Measurements from ENCODE around the gene TMEM179. TPM values are rescaled to one million over a fixed set of nuclear protein-coding genes. Genes with fewer than 3 reads are reported as not detected.

The TMEM179 gene
- total RNA-seq, 4 donors from 2014 or later: not detected

DNA sequence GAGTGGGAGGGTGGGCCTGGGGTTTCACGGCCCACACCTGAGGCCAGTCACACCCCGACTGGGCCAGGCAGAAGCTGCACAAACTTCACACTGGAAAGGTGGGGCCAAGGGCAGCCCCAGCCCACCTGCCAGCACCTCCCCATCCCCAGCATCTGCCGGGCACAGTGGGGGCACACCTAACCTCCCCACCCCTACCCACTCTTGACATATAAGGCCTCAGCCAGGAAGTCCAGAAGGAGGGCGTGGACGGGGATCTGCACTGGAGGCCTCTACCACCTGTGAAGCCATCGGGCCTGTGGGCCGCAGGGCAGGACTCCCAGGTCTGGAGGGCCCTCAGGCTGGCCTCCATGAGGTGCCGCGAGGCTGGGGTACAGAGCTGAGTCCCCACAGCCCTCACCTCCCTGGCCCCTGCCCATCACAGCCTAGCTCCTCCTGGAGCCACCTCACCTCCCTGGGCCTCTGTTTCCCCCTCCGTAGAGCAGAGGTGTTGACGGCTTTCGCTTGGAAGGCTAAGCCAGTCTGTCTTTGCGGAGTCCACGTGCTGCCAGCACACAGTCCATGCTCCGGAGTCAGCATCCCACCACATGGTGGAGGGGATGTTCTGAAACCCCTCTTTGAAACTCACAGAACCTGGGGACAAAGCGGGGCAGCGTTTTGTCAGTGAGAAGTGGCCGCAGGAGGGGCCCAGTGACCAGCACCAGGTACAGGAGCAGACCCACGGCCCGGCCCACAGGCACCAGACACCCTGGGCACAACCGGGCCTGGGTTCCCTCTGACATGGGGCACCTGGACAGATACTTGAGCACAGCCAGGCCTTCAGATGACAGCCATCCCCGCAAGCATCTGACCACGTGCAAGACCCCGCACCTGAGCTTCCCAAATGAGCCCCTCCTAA is 46.7 kb upstream of the TMEM179 start:
- 86 to 88% methylated on average over 23 to 24 of the region's 24 CpGs for WGBS, 2 donors
- TF ChIP-seq POLR2A (IDR thresholded peaks at IDR 0.05) (no peak), CTCF (IDR thresholded peaks at IDR 0.05) (no peak)
- DNase-seq (ENCODE audit: low spot score in 2 of 2): peak in 1 of 2 donors; percentile 83
- no peak overlapping the region for H3K4me3 ChIP-seq (ENCODE audit: low read depth, poor library complexity, severe bottlenecking)
- intact Hi-C loops (cut with DNase I; ENCODE audit: low total_unique reads): loop anchor here (2.0 kb wide), 1 partner anchor 58 kb away; no protein-coding TSS in a partner anchor

GRCh38 chr14:104650057-104650980 is 45.7 kb upstream of the TMEM179 start:
- intact Hi-C loops (cut with DNase I; ENCODE audit: low total_unique reads): loop anchor here (2.0 kb wide), 1 partner anchor 58 kb away; no protein-coding TSS in a partner anchor
- peak; percentile 37 to 92 for DNase-seq (ENCODE audit: low spot score in 2 of 2)
- no peak overlapping the region for H3K4me3 ChIP-seq (ENCODE audit: low read depth, poor library complexity, severe bottlenecking)
- peak in 1 of 3 donors; percentile 33 for TF ChIP-seq CTCF (IDR thresholded peaks at IDR 0.05)
- no peak for TF ChIP-seq POLR2A (IDR thresholded peaks at IDR 0.05)
- 5 to 8% methylated on average over 53 to 55 of the region's 56 CpGs for WGBS, 2 donors

DNA sequence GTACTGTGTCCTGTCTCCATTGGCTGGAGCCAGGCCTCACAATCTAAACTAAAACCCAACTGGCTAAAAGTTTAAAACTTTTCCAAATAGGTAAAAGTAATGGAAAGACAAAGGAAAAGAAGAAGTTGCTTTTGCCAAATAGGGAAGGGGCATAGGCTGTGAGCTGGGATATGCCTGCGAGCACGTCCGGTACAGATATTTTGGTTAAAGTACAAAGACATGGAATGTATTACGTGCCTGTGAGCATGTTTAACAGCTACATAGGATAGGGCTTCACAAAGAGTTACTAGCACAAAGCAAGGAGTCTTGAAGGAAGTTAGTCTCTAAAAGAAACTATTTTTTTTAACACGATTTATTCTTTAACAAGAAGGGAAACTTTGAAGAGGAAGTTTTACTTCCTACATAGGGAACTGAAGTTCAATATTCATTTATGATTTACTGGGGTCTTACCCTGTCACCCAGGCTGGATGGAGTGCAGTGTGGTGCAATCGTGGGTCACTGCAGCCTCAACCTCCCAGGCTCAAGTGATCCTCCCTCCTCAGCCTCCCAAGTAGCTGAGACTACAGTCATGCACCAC is 43.0 kb upstream of the TMEM179 start:
- no peak overlapping the region for H3K4me3 ChIP-seq (ENCODE audit: low read depth, poor library complexity, severe bottlenecking)
- intact Hi-C loops (cut with DNase I; ENCODE audit: low total_unique reads): loop anchor here (10.0 kb wide), 1 partner anchor 563 kb away; the partner anchor contains the start of gene ASPG
- TF ChIP-seq CTCF (IDR thresholded peaks at IDR 0.05) (no peak), POLR2A (IDR thresholded peaks at IDR 0.05) (no peak)
- WGBS, 2 donors: 69 to 76% methylated on average over 6 of the region's 6 CpGs
- no peak for DNase-seq (ENCODE audit: low spot score in 2 of 2)

DNA sequence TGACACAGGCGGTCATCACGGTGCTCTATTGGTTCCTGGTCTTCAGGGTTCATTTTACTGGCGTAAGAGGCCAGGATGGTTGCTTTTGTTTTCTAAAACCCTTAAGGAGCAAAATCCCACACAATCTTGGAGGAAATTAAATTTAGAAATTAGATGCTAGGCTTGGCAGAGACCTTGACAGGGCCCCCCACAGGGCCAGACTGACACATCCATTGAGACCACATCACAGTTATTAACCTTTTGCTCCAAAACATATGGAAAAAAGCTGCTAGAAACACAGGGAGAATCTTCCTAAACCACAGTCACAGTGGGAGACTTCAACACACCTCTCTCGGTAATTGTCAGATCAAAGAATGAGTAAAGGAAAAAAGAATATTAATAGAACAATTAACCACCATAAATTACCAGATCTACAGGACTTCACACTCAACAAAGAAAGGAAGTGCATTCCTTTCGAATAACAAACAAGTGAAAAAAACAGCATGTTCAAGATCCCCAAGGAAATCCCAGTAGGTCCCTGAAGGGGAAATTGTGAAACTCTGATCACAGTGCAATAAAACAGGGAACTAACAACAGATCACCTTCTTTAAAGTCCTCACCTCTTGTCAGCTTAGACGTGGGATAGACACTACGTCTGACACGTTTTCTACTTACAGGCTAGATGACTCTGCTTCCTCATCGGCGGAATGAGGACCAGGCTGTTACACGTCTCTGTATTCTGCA is 40.2 kb upstream of the TMEM179 start:
- H3K4me3 ChIP-seq (ENCODE audit: low read depth, poor library complexity, severe bottlenecking): no peak overlapping the region
- TF ChIP-seq CTCF (IDR thresholded peaks at IDR 0.05) (no peak), POLR2A (IDR thresholded peaks at IDR 0.05) (no peak)
- DNase-seq (ENCODE audit: low spot score in 2 of 2): no peak
- 65 to 66% methylated on average over 11 of the region's 11 CpGs for WGBS, 2 donors
- intact Hi-C loops (cut with DNase I; ENCODE audit: low total_unique reads): loop anchor here (10.0 kb wide), 1 partner anchor 560 kb away; the partner anchor contains the start of gene ASPG

Measured in lower leg skin (tissue), 4 donors.